ENCODE data around the gene ZMAT5.

The ZMAT5 gene

GRCh38 chr22:29731058-29731850 is 35.6 kb downstream of the ZMAT5 start:
- no peak for DNase-seq (ENCODE audit: low read depth in 2 of 2)

- no peak for DNase-seq (ENCODE audit: low read depth in 2 of 2)
Measured at GRCh38 chr22:29729161-29729560, 37.6 kb downstream of the ZMAT5 start.

- no peak for DNase-seq (ENCODE audit: low read depth in 2 of 2)
Measured at GRCh38 chr22:29727131-29727523, 39.7 kb downstream of the ZMAT5 start.

GRCh38 chr22:29726512-29727130 is 40.2 kb downstream of the ZMAT5 start:
- DNase-seq (ENCODE audit: low read depth in 2 of 2): no peak

GRCh38 chr22:29726106-29726505 is 40.7 kb downstream of the ZMAT5 start:
- no peak for DNase-seq (ENCODE audit: low read depth in 2 of 2)

- DNase-seq (ENCODE audit: low read depth in 2 of 2): no peak
Measured at GRCh38 chr22:29724843-29725242, 42.0 kb downstream of the ZMAT5 start.

GRCh38 chr22:29723766-29724165 is 43.0 kb downstream of the ZMAT5 start:
- no peak for DNase-seq (ENCODE audit: low read depth in 2 of 2)

- DNase-seq (ENCODE audit: low read depth in 2 of 2): no peak
Measured at GRCh38 chr22:29722587-29722986, 44.2 kb downstream of the ZMAT5 start.

- DNase-seq (ENCODE audit: low read depth in 2 of 2): no peak
Measured at GRCh38 chr22:29722151-29722550, 44.7 kb downstream of the ZMAT5 start.

- no peak for DNase-seq (ENCODE audit: low read depth in 2 of 2)
Measured at GRCh38 chr22:29720811-29721323, 45.9 kb downstream of the ZMAT5 start.

- DNase-seq (ENCODE audit: low read depth in 2 of 2): no peak
Measured at GRCh38 chr22:29719899-29720645, 46.7 kb downstream of the ZMAT5 start, which contains the start of gene CABP7. Gene CABP7 (plus strand): TSS chr22:29720003. CDS start chr22:29720425, 422 bp downstream.

GRCh38 chr22:29718949-29719898 is 47.6 kb downstream of the ZMAT5 start:
- DNase-seq (ENCODE audit: low read depth in 2 of 2): no peak

- DNase-seq (ENCODE audit: low read depth in 2 of 2): no peak
Measured at GRCh38 chr22:29717789-29718188, 49.0 kb downstream of the ZMAT5 start.

GRCh38 chr22:29716814-29717545 is 49.8 kb downstream of the ZMAT5 start:
- DNase-seq (ENCODE audit: low read depth in 2 of 2): no peak

- no peak for DNase-seq (ENCODE audit: low read depth in 2 of 2)
Measured at GRCh38 chr22:29715705-29716104, 51.1 kb downstream of the ZMAT5 start.

GRCh38 chr22:29715240-29715639 is 51.6 kb downstream of the ZMAT5 start:
- no peak for DNase-seq (ENCODE audit: low read depth in 2 of 2)

GRCh38 chr22:29713156-29713727 is 53.6 kb downstream of the ZMAT5 start:
- no peak for DNase-seq (ENCODE audit: low read depth in 2 of 2)

GRCh38 chr22:29712119-29712518 is 54.7 kb downstream of the ZMAT5 start:
- DNase-seq (ENCODE audit: low read depth in 2 of 2): no peak

GRCh38 chr22:29710922-29711593 is 55.7 kb downstream of the ZMAT5 start:
- no peak for DNase-seq (ENCODE audit: low read depth in 2 of 2)

GRCh38 chr22:29710193-29710592 is 56.6 kb downstream of the ZMAT5 start:
- DNase-seq (ENCODE audit: low read depth in 2 of 2): no peak

Data from stimulated activated CD8-positive, alpha-beta memory T cell treated with anti-CD3 and anti-CD28 coated beads, Interleukin-2, amount 100 ng/mL, for 1 hour (primary cell).